Muscle of back (tissue), 11 donors: ENCODE data around the gene JAM3. TPM values are rescaled to one million over a fixed set of nuclear protein-coding genes. Genes with fewer than 3 reads are reported as not detected.
"Not testable (repeated sequence)": the region's sequence is repeated elsewhere in the genome, so short reads cannot be mapped to it uniquely, and the experiment has no call there.

ENCODE experiments used
- DNase-seq, 3 donors: peaks; one replicate each; pipeline versions ENCODE4 v3.0.0 to v3.0.0-alpha.2; 2013
- polyA plus RNA-seq, 10 donors: library from polyadenylated mRNA; unstranded; fragments of 120-200 nt; gene quantifications; one replicate each; pipeline ENCODE4 v1.2.1, GENCODE V29; 2013; ENCODE audit not compliant: insufficient read length in 10 of 10

JAM3 gene
- polyA plus RNA-seq, 10 donors = 103 to 158 (median 127) TPM

- DNase-seq = no peak
Observed at GRCh38 chr11:134052988-134053945, 15.6 kb upstream of the JAM3 start.

GRCh38 chr11:134055029-134055428 lies 13.8 kb upstream of the JAM3 start:
- no peak for DNase-seq

- no peak for DNase-seq
Observed at GRCh38 chr11:134060316-134060715, 8.6 kb upstream of the JAM3 start.

GRCh38 chr11:134062265-134063123 lies 6.4 kb upstream of the JAM3 start:
- no peak for DNase-seq

GRCh38 chr11:134063124-134063495 lies 5.8 kb upstream of the JAM3 start:
- no peak for DNase-seq

GRCh38 chr11:134063991-134064747 lies 4.7 kb upstream of the JAM3 start:
- no peak for DNase-seq

- no peak for DNase-seq
Observed at GRCh38 chr11:134065381-134065780, 3.5 kb upstream of the JAM3 start.

- no peak for DNase-seq
Observed at GRCh38 chr11:134066943-134067885, 1.7 kb upstream of the JAM3 start.

- peak in 2 of 3 donors; percentile 45 to 78 for DNase-seq
Observed at GRCh38 chr11:134069426-134070341, 812 bp downstream of the JAM3 start.

GRCh38 chr11:134070342-134070845 lies 1.5 kb downstream of the JAM3 start:
- no peak for DNase-seq

GRCh38 chr11:134071306-134071705 lies 2.4 kb downstream of the JAM3 start:
- no peak for DNase-seq

- no peak for DNase-seq
Observed at GRCh38 chr11:134071766-134072402, 3.0 kb downstream of the JAM3 start.

GRCh38 chr11:134072844-134073243 lies 4.0 kb downstream of the JAM3 start:
- no peak for DNase-seq

- DNase-seq = no peak
Observed at GRCh38 chr11:134074346-134074745, 5.5 kb downstream of the JAM3 start.

GRCh38 chr11:134074766-134075165 lies 5.9 kb downstream of the JAM3 start:
- DNase-seq = peak in 1 of 3 donors; percentile 50

GRCh38 chr11:134079317-134079716 lies 10.4 kb downstream of the JAM3 start:
- no peak for DNase-seq

- DNase-seq = not testable (repeated sequence)
Observed at GRCh38 chr11:134081258-134081657, 12.4 kb downstream of the JAM3 start.

- peak in 1 of 3 donors; percentile 63 for DNase-seq
Observed at GRCh38 chr11:134082990-134083389, 14.1 kb downstream of the JAM3 start.

GRCh38 chr11:134086376-134086775 lies 17.5 kb downstream of the JAM3 start:
- no peak for DNase-seq
